Measurements from ENCODE around the gene RNF214.
A peak's percentile ranks its signal among the peaks of the same experiment; 100 is the strongest.

RNF214 gene

DNA sequence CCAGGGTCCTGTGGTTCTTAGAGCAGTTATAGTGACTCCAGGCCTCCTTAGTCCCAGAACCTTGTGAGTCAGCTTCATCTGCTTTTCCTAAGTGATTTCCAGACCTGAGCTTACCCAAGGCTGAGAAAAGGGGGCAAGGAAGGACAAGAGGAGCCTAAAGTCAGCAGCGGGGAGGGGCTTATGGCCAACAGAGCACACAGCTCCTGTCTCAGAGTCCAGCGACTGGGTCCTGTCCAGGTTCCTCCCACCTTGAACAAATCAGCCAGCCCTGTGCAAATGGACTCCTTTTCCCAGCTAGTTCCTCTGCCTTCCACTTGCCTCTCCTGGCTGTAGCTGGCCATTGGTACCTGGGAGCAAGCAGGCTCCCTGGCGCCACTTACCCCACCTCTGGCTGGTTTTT lies 72.7 kb downstream of the RNF214 start:
- TF ChIP-seq ZNF274 (IDR thresholded peaks at IDR 0.05; ENCODE audit: low read depth, low read length), result no peak

DNA sequence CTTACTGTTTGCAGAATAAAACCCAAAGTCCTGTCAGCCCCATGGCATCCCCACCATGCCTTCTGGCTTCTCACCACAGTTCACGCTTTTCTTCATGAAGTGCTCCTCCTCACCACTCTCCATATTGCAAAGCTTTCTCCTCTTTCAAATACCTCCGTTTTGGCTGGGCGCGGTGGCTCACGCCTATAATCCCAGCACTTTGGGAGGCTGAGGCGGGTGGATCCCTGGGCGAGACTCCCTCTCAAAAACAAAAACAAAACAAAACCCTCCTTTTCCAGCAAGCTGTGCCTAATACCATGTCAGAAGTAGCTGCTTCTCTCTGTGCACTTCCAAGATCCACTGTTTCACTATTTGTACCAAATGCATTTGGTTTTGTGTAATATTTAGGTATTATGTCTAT lies 76.8 kb downstream of the RNF214 start:
- no peak overlapping the region for H3K4me3 ChIP-seq (ENCODE audit: low read length)
- no peak for TF ChIP-seq ZNF274 (IDR thresholded peaks at IDR 0.05; ENCODE audit: low read depth, low read length)

More for the DNA sequence above, 72.7 kb downstream of the RNF214 start:
- H3K4me3 ChIP-seq (ENCODE audit: low read length), result no peak overlapping the region

DNA sequence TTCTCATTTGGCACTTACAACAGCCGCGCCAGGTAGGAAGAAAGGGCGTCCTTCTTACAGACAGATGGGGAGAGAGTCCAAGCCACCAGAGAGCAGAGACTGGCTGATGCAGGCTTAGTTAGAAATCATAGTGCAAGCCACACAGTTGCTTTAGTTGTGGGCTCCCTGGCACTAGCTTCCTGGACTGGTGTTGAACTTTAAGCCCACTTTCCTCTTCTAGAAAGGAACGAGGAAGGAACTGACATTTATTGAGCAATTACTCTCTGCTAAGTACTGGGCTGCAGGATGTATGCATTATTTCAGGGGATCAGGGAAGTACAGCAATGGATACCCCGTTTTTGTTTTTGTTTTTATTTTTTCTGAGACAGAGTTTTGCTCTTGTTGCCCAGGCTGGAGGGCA lies 80.6 kb downstream of the RNF214 start:
- no peak overlapping the region for H3K4me3 ChIP-seq (ENCODE audit: low read length)
- TF ChIP-seq ZNF274 (IDR thresholded peaks at IDR 0.05; ENCODE audit: low read depth, low read length), result no peak

DNA sequence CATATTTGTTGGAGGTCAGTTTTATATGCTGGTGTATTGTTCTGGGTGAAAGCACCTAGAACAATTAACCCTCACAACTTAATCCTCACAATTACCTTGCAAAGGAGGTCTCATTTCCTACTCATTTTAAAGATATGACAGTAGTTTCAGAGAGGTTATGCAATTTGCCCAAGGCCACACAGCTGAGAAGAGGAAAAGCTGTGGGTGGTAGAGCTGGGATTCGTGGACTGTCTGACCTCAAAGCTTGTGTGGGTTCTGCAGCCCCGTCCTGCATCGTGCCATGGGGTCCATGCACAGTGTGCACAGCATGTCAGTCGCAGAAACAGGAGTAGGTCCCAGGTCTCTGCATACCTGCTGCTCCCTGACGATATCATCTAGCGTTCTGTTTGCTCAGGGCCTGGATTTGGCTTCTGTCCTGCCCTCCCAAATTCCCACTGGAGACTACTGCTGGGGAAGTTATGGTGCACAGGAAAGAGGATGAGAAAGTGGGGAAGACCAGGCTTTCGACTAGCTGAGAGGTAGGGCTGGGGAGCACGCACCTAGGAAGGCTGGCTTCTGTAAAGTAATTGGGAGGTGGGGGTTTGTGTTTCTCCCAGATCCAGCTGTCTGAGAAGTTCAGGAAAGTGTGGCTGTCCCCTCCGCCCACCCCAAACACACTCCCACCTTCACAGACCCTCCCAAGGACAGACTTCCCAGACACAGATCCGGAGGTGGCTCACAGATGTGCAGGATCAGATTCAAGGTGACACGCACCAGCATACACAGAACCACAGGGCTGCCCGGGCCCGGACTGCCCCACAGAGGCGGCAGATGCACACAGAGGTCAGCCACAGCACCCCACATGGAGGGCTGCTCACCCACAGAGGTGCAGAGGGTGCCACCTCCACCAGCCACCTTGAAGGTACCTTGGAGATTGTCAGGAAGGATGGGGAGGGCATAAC lies 81.6 kb downstream of the RNF214 start:
- TF ChIP-seq ZNF274 (IDR thresholded peaks at IDR 0.05; ENCODE audit: low read depth, low read length), result no peak
- no peak overlapping the region for H3K4me3 ChIP-seq (ENCODE audit: low read length)

DNA sequence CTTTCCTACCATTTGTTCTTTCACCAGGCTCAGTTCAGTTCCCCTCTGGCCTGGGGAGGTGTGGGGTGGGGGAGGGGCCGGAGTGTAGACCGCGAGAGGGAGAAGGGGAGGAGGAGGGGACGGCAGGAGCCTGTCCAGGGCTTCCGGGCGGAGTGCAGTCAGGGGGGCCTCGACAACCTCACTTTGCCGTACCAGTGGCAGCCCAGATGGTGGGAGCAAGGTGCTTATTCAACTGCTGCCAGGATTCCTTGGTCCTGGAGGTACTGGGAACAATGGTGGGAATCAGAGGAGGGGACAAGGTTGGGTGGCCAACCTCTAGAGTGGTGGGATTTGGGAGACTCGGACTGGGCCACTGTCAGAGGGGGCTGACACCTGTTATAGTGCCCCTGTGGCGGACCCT lies 82.4 kb downstream of the RNF214 start:
- TF ChIP-seq ZNF274 (IDR thresholded peaks at IDR 0.05; ENCODE audit: low read depth, low read length), result no peak
- H3K4me3 ChIP-seq (ENCODE audit: low read length), result no peak overlapping the region; the same call in 1 of the 2 replicates

DNA sequence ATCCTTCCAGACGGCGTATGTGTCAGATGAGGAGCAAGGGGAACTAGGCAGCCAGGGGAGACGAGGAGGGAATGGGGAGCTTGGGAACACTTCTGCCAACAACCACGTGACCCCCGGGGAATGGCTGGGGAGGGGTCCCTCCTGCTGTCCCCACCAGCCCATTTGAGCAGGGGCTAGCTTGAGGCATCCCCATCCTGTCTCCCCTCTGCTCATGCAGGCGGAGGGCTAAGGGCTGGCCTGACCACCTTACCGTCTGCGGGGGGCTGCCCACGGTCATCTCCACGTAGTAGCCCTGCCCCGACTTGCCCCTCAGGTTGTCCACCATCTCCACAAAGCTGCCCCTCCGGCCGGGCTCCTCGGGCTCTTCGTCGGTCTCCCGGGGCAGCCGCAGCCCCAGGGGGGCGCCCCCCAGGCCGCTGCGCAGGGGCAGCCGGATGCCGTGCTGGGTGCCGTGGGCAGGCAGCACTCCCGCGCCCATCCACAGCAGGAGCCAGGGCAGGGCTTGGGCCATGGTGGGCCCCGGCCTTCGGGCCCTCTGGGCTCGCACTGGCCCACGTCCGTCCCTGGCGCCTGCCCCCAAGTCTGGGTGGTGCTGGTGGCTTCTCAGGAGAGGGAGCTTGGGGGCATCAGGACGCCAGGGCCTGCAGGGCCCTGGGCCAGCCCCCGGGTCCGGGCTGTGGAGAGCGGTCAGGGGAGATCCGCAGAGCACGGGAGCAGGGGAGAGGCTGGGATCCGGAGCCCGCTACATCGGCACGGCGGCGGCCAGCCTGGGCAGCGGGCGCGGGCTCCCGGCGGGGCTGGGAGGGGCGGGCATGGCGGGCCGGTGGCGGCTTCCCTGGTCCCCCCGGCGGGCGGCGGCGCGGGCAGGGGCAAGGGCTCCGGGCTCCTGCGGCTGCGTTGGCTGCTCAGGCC lies 83.1 kb downstream of the RNF214 start:
- H3K4me3 ChIP-seq (ENCODE audit: low read length), result peak overlapping the region; percentile 43; the same call in 1 of the 2 replicates
- TF ChIP-seq ZNF274 (IDR thresholded peaks at IDR 0.05; ENCODE audit: low read depth, low read length), result no peak

DNA sequence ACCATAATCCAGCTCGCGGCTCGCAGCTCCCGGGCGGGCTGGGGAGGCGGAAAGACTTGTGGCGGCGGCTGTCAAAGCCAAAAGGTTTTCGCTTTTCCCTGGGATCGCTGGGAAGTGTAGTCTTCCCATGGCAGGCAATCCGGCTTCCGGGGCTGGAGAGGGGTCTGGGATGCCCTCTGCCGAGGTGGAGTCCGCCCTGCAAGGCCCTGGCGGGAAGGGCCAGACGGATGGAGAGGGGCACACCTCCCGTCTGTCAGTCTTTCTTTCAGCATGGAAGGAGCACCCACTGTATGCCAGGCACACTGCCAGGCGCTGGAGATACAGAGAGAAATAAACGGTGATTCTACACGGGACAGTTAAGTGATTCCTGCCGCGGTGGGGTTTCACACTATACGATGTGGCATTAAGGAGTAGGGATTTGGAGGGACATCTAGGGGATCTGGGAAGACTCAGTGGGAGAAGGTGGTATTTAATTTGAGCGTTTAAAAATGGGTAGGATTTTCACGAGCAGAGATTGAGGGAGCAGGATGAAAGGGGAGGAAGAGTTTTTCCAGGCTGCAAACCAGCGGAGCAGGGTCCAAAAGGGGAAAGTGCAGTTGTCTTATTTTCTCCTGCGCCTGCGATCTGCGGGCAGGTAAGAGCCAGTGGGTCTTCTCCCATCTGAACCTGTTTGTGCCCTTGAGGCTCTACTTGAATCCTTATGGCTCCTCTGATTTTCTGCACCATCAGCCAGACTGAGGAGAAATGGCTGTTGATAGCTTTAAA lies 83.9 kb downstream of the RNF214 start, which contains the start of gene BACE1:
Gene BACE1 (minus strand): TSS at position 60 of the 765 bp plus-strand sequence. CDS start 461 bp downstream, outside the sequence.
- TF ChIP-seq ZNF274 (IDR thresholded peaks at IDR 0.05; ENCODE audit: low read depth, low read length), result no peak
- peak within 1 kb of the TSS; percentile 43; the same call in 1 of the 2 replicates for H3K4me3 ChIP-seq (ENCODE audit: low read length)

DNA sequence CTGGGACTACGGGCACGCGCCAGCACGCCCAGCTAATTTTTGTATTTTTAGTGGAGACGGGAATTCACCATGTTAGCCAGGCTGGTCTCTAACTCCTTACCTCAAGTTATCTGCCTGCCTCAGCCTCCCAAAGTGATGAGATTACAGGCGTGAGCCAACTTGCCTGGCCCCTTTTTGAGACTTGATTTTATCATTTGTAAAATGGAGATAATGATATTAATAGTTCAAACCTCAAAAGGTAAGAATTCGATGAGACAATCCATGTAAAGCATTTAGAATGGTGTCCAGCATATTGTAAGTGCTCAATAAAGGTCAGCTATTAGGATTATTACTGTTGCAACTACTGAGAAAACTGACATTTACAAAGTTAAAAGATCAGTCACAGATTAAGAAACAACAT lies 86.3 kb downstream of the RNF214 start:
- H3K4me3 ChIP-seq (ENCODE audit: low read length), result no peak overlapping the region
- TF ChIP-seq ZNF274 (IDR thresholded peaks at IDR 0.05; ENCODE audit: low read depth, low read length), result no peak

DNA sequence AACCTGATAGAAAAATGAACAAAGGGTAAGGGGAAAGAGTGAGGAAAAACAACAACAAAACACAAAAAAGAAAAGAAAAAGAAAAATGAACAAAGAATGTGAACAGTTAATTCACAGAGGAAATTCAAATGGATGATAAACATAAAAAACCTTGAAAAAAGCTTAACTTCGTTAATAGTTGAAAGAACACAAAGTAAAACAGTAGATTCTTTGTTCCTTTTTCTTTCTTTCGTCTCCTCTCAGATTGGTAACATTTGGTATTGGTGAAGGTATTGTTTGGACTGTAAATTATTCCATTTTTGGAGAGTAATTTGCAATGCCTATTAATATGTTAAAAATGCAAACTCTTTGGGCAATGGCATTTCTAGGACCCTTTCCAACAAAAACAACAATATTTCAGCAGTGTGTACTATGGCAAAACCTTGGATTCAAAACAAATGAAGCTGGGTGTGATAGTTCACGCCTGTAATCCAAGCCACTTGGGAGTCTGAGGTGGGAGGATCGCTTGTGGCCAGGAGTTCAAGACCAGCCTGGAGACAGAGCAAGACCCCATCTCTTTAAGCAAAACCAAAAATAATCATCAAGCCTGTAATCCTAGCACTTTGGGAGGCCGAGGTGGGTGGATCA lies 86.9 kb downstream of the RNF214 start:
- no peak for TF ChIP-seq ZNF274 (IDR thresholded peaks at IDR 0.05; ENCODE audit: low read depth, low read length)
- H3K4me3 ChIP-seq (ENCODE audit: low read length), result no peak overlapping the region

DNA sequence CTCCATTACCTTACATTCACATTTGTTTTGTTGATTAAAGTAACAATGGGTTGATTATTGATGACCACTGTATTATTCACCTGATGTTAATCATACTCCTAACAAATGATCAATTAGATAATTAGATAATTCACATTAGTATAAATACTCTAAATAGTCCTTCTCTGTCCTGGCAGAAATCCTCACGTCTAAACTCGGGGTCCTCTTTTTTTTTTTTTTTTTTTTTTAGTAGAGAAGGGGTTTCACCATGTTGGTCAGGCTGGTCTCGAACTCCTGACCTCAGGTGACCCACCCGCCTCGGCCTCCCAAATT lies 94.7 kb downstream of the RNF214 start:
- H3K4me3 ChIP-seq (ENCODE audit: low read length), result peak overlapping the region; percentile 91; the same call in 1 of the 2 replicates

DNA sequence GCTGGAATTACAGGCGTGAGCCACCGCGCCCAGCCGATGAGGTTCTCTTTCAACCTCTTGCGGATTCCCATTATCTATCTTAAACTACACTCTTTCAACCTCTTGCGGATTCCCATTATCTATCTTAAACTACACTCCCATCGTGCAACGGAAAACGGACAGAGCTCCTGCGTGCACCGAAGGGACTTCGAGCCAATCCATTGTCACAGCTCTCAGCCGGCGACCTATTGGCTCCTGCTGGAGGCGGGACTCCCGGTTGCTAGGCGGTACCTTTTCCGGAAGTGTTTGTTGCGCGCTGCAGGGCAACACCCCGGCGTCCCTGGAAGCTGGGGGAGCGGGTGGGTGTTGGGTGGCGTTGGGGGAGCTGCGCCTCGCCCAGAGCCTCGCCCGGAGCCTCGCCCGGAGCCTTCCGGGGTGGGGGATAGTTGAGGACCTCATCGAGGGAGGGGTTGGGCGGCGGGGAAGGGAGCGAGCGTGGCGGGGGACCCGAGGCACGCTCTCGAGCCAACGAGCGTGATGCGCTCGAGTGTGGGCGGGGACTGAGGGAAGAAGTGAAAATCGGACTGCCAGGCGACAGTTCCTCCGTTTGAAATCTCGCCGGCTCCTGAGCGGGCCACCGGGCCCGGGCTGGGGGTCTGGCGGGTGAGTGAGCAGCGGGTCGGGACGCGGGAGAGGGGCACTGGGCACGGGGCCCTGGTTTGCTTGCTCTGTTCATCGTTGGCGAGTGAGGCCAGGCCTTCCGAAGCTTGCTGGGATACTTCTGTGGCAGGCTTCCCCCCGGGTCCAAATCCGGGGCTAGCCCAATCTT lies 95.3 kb downstream of the RNF214 start, which contains the start of gene CEP164:
Gene CEP164 (plus strand): TSS at position 288 of the 808 bp plus-strand sequence. CDS start 10,733 bp downstream, outside the sequence.
- H3K4me3 ChIP-seq (ENCODE audit: low read length), result peak within 1 kb of the TSS; percentile 91
- no peak for TF ChIP-seq ZNF274 (IDR thresholded peaks at IDR 0.05; ENCODE audit: low read depth, low read length)

DNA sequence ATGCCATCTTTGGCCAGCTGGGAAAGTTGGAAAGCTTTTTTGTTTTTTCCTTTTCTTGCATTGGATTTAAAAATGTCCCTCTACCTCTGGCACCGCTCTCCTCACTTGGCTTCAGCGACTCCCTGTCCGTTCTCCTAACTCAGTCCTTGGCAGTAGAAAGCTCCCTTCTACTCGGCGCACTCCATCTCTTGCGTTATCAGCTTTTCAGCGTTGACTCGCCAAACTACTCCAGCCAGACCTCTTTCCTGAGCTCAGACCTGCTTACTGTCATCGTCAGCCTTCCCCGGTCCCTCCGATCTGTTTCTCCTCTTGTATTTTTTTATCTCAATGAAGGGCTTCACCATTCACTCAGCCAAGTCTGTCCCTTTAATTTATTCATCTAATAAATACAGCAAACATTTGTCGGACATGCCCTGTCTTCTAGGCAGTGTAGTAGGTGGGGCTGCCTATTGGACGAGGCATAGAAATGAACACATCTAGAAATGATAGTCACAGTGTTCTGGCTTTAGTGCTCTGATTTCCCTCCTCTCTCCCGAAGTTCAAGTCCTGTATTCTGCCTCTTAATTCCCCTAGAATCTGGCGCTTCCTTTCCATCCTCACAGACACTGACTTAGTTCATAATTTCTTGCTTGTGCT lies 96.0 kb downstream of the RNF214 start:
- peak overlapping the region; percentile 91 for H3K4me3 ChIP-seq (ENCODE audit: low read length)
- no peak for TF ChIP-seq ZNF274 (IDR thresholded peaks at IDR 0.05; ENCODE audit: low read depth, low read length)

Data from GM08714 (cell line).